GM12878 (cell line): ENCODE measurements around the gene RCHY1. TPM values are rescaled to one million over a fixed set of nuclear protein-coding genes. Genes with fewer than 3 reads are reported as not detected.

Source experiments
- ATAC-seq: fragments of 200-7000 bp; cut with Tn5 transposase; 3 replicates; pipeline ENCODE4 v1.9.1; 2020; ENCODE audit warnings: mild to moderate bottlenecking, moderate library complexity
- BruUV-seq: library from RNA; stranded (reverse); fragments of 400-500 nt; replicated peaks from 2 replicates; lab custom pipeline; 2021; lab: Mats Ljungman, UMichigan
- CTCF ChIA-PET: fragments of 300-600 bp; sonication (Branson Sonifier 250); formaldehyde crosslinking; extraction: SDS; loops from one replicate; lab custom pipeline; 2021; ENCODE audit warnings: inconsistent platforms; lab: Yijun Ruan, JAX
- POLR2A ChIA-PET: fragments of 350-600 bp; formaldehyde crosslinking; extraction: SDS; loops from one replicate; lab custom pipeline; 2021; ENCODE audit warnings: inconsistent platforms; lab: Charles Lee
- RAD21 ChIA-PET: fragments of 300-600 bp; sonication (Branson Sonifier 250); formaldehyde crosslinking; loops from one replicate; lab custom pipeline; 2023; ENCODE audit warnings: antibody characterized with exemption; ENCODE audit not compliant: unreplicated experiment; lab: Charles Lee
- SMC1A ChIA-PET: fragments of 300-600 bp; sonication (Branson Sonifier 250); formaldehyde crosslinking; loops from one replicate; lab custom pipeline; 2023; ENCODE audit not compliant: unreplicated experiment, uncharacterized antibody; lab: Charles Lee
- DNase-seq: peaks from one replicate; pipeline ENCODE4 v3.0.0-alpha.2; 2011; ENCODE audit warnings: low read depth, low spot score
- FAIRE-seq: peaks from 3 replicates; lab custom pipeline; 2011; peaks lifted over from hg19 to GRCh38; lab: Jason Lieb, UNC
- H2AFZ ChIP-seq: 2 replicates; pipeline ENCODE4 v1.6.0; 2011; ENCODE audit warnings: low read depth, low read length, control low read depth; ENCODE audit not compliant: control insufficient read depth
- H3K27ac ChIP-seq: 2 replicates; pipeline ENCODE4 v1.5.1; 2011; ENCODE audit warnings: control low read depth; ENCODE audit not compliant: control insufficient read depth, insufficient read depth
- H3K27me3 ChIP-seq, 2 experiments: replicated peaks in 1 of 2; 2 replicates each; pipeline versions ENCODE4 v1.6.0 to v1.6.1; 2011; ENCODE audit warnings: low read length in 1 of 2; ENCODE audit not compliant: control insufficient read depth in 2 of 2, insufficient read depth in 2 of 2
- H3K36me3 ChIP-seq, 2 experiments: 2 replicates each; pipeline ENCODE4 v1.5.1; 2011; ENCODE audit warnings: low read length in 1 of 2; ENCODE audit not compliant: control insufficient read depth in 2 of 2, insufficient read depth in 2 of 2
- H3K4me1 ChIP-seq: 2 replicates; pipeline ENCODE4 v1.6.1; 2011; ENCODE audit warnings: mild to moderate bottlenecking, low read length, moderate library complexity, mixed read lengths; ENCODE audit not compliant: control insufficient read depth, insufficient read depth
- H3K4me2 ChIP-seq: 2 replicates; pipeline ENCODE4 v1.6.0; 2011; ENCODE audit warnings: control low read depth; ENCODE audit not compliant: control insufficient read depth, insufficient read depth
- H3K4me3 ChIP-seq: fragments of 200-600 bp; sonication (generic); 2 replicates; pipeline ENCODE4 v1.5.1; 2016
- H3K79me2 ChIP-seq: 2 replicates; pipeline ENCODE4 v1.6.0; 2011; ENCODE audit warnings: low read length; ENCODE audit not compliant: control insufficient read depth, insufficient read depth
- H3K9ac ChIP-seq: 2 replicates; pipeline ENCODE4 v1.8.0; 2011; ENCODE audit warnings: low read length, control low read depth, mixed read lengths; ENCODE audit not compliant: control insufficient read depth, insufficient read depth
- H3K9me3 ChIP-seq: replicated peaks from 3 replicates; pipeline ENCODE4 v1.5.1; 2011; ENCODE audit warnings: mild to moderate bottlenecking, low read length; ENCODE audit not compliant: control insufficient read depth, insufficient read depth
- H4K20me1 ChIP-seq: 2 replicates; pipeline ENCODE4 v1.6.0; 2011; ENCODE audit not compliant: control insufficient read depth, insufficient read depth
- ETV6 ChIP-seq, 2 experiments: fragments of 450-650 bp in 1 of 2; IDR thresholded peaks in 1 of 2; conservative IDR thresholded peaks in 1 of 2; 2 replicates each; pipeline ENCODE4 v1.6.1; 2014; ENCODE audit warnings: antibody characterized with exemption in 1 of 2, borderline replicate concordance in 1 of 2, low read depth in 1 of 2, mild to moderate bottlenecking in 1 of 2, moderate library complexity in 1 of 2
- FOS ChIP-seq: IDR thresholded peaks from 3 replicates; pipeline ENCODE4 v1.6.1; 2011; ENCODE audit warnings: borderline replicate concordance; ENCODE audit not compliant: insufficient read length; ENCODE audit errors: extremely low read depth
- IKZF2 ChIP-seq, 2 experiments: fragments of 450-650 bp; IDR thresholded peaks; 2 replicates each; pipeline ENCODE4 v1.6.1; 2017; ENCODE audit warnings: mild to moderate bottlenecking in 2 of 2, moderate library complexity in 2 of 2
- NFIC ChIP-seq: IDR thresholded peaks from 2 replicates; pipeline ENCODE4 v1.6.1; 2012; ENCODE audit warnings: low read depth, mild to moderate bottlenecking, inconsistent platforms, low read length, moderate library complexity
- NFXL1 ChIP-seq: fragments of 450-650 bp; IDR thresholded peaks from 2 replicates; pipeline ENCODE4 v1.6.1; 2017; ENCODE audit warnings: antibody characterized with exemption, mild to moderate bottlenecking, borderline replicate concordance
- NR2C2 ChIP-seq: IDR thresholded peaks from 2 replicates; pipeline ENCODE4 v1.6.1; 2011; ENCODE audit warnings: borderline replicate concordance, low read depth; ENCODE audit not compliant: control insufficient read depth, insufficient read length
- PML ChIP-seq: IDR thresholded peaks from 2 replicates; pipeline ENCODE4 v1.6.1; 2012; ENCODE audit warnings: low read length, inconsistent platforms
- SIN3A ChIP-seq: IDR thresholded peaks from 2 replicates; pipeline ENCODE4 v1.6.1; 2012; ENCODE audit warnings: low read depth, low read length, improper control_type of control experiment
- SMC3 ChIP-seq: IDR thresholded peaks from 2 replicates; pipeline ENCODE4 v1.6.1; 2011; ENCODE audit warnings: low read length, improper control_type of control experiment, borderline replicate concordance
- USF2 ChIP-seq: IDR thresholded peaks from 2 replicates; pipeline ENCODE4 v1.6.1; 2011; ENCODE audit warnings: low read depth, low read length, improper control_type of control experiment, borderline replicate concordance
- ZNF384 ChIP-seq: IDR thresholded peaks from 2 replicates; pipeline ENCODE4 v1.6.1; 2012; ENCODE audit warnings: low read depth, mild to moderate bottlenecking, low read length, improper control_type of control experiment, borderline replicate concordance
- WGBS: methylation state at CpG from one replicate; pipeline ENCODE4 v1.1.6; 2016; ENCODE audit warnings: low lambda C conversion rate; ENCODE audit not compliant: insufficient replicate concordance, insufficient coverage; ENCODE audit errors: missing lambda C conversion rate; 5-methylcytosine and 5-hydroxymethylcytosine counted together
- in situ Hi-C: fragments of 300-500 bp; cut with MboI; formaldehyde crosslinking; loops from 9 replicates; pipeline ENCODE4 v1.14.3; 2018; ENCODE audit warnings: mixed read lengths
- intact Hi-C: fragments of 100-400 bp; cut with micrococcal nuclease; formaldehyde crosslinking; loops from one replicate; pipeline ENCODE4 v1.14.2; 2022; ENCODE audit not compliant: unreplicated experiment
- polyA plus RNA-seq, 11 experiments: library from polyadenylated mRNA; depleted of rRNA in 4 of 11; unstranded in 6 of 11; stranded (reverse) in 5 of 11; fragments of >200 nt; fragmentation: Nextera tagmentation in 4 of 11; fragmentation: Illumina TruSeq in 1 of 11; extraction: Ambion mirVana in 4 of 11; extraction: Trizol in 1 of 11; gene quantifications; 1 replicate in 1 of 11; 2 replicates in 10 of 11; pipeline versions ENCODE4 v1.2.1 to v1.2.3, GENCODE V29; 2011 to 2016; ENCODE audit warnings: inconsistent platforms in 2 of 11, missing spikeins in 2 of 11, low read depth in 1 of 11
- total RNA-seq, 4 experiments: library from RNA; depleted of rRNA in 3 of 4; stranded (reverse); fragments of >200 nt in 3 of 4; fragmentation: Illumina TruSeq in 1 of 4; extraction: Trizol in 1 of 4; gene quantifications; 2 replicates each; pipeline versions ENCODE4 v1.2.1 to v1.2.3, GENCODE V29; 2013 to 2021
- TF ChIP-seq, protein P1 (sequence below): fragments of 450-650 bp; IDR thresholded peaks from 2 replicates; pipeline ENCODE4 v1.6.1; 2017; ENCODE audit warnings: mild to moderate bottlenecking

RCHY1 gene
- total and polyA plus RNA-seq, 10 of the 15 experiments (the other 5 are each of a cell fraction or from before 2014, with no cell fraction given) = 12.0 to 50.6 (median 26.4) TPM

DNA sequence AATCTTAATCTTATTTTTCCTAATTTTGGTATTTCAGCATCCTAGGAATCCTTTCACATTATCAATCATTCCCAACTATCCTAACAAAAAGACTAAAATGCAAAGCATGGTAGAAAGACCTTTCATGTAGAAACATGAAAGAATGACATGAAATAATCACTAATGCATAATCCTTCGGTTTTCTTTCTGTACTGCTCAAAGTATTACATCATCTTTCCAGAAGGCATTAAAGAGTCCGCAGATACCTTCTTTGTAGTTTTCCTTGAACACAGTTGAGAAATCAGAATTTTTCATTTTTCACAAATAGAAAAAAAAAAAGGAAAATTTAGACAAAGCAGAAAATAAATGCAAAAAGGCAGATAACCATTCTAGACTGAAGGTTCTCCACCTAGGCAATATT lies 11.5 kb downstream of the RCHY1 start:
- no peaks in the 10 kb centered on the region for H3K4me1 ChIP-seq
- peaks cover 11% of the 10 kb centered on the region; the same call in 2 of the 3 replicates for H3K9me3 ChIP-seq
- DNase-seq (no peak), ATAC-seq (no peak), FAIRE-seq (no peak)
- H3K4me3 ChIP-seq = no peak overlapping the region
- H2AFZ ChIP-seq = no peak overlapping the region
- peaks cover 4% of the 10 kb centered on the region for H3K79me2 ChIP-seq
- peaks cover 0 to 25% of the 10 kb centered on the region in 2 experiments; a peak in 3 of 4 replicates for H3K36me3 ChIP-seq
- intact Hi-C loops (no loop called here), in situ Hi-C loops (no loop called here)
- POLR2A ChIA-PET = no interaction called here
- H3K9ac ChIP-seq = no peak overlapping the region
- RAD21 ChIA-PET = no interaction called here
- CTCF ChIA-PET = no interaction called here
- H3K27ac ChIP-seq = no peak overlapping the region
- H4K20me1 ChIP-seq = no peaks in the 10 kb centered on the region
- TF ChIP-seq SIN3A = no peak
- no peak for TF ChIP-seq IKZF2 (IDR thresholded peaks at IDR 0.05)
- TF ChIP-seq ETV6 (conservative IDR thresholded peaks at IDR 0.05 in 1 of 2, IDR thresholded peaks at IDR 0.05 in 1 of 2; ENCODE audit: borderline replicate concordance in 1 of 2, low read depth in 1 of 2) = no peak
- TF ChIP-seq NFXL1 = no peak
- TF ChIP-seq PML = no peak
- no peak for TF ChIP-seq NFIC
- TF ChIP-seq, protein P1, sequence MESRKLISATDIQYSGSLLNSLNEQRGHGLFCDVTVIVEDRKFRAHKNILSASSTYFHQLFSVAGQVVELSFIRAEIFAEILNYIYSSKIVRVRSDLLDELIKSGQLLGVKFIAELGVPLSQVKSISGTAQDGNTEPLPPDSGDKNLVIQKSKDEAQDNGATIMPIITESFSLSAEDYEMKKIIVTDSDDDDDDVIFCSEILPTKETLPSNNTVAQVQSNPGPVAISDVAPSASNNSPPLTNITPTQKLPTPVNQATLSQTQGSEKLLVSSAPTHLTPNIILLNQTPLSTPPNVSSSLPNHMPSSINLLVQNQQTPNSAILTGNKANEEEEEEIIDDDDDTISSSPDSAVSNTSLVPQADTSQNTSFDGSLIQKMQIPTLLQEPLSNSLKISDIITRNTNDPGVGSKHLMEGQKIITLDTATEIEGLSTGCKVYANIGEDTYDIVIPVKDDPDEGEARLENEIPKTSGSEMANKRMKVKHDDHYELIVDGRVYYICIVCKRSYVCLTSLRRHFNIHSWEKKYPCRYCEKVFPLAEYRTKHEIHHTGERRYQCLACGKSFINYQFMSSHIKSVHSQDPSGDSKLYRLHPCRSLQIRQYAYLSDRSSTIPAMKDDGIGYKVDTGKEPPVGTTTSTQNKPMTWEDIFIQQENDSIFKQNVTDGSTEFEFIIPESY = no peak
- TF ChIP-seq SMC3 = no peak
- TF ChIP-seq FOS = no peak
- no peak for TF ChIP-seq USF2
- TF ChIP-seq NR2C2 = no peak
- no peak for TF ChIP-seq ZNF384
- 98% methylated on average over 2 of the region's 2 CpGs for WGBS
- SMC1A ChIA-PET = no interaction called here
- H3K4me2 ChIP-seq = no peak overlapping the region
- no peaks in the 10 kb centered on the region for H3K27me3 ChIP-seq
- BruUV-seq = no TSS peak
